Embryonic facial prominence (tissue), 1 donor: ENCODE data around the gene MTUS2.
"Not testable (repeated sequence)": the region's sequence is repeated elsewhere in the genome, so short reads cannot be mapped to it uniquely, and the experiment has no call there.

Source experiments
- DNase-seq: peaks from one replicate; pipeline ENCODE4 v3.0.0-alpha.2; 2016; ENCODE audit errors: extremely low spot score

Gene MTUS2

DNA sequence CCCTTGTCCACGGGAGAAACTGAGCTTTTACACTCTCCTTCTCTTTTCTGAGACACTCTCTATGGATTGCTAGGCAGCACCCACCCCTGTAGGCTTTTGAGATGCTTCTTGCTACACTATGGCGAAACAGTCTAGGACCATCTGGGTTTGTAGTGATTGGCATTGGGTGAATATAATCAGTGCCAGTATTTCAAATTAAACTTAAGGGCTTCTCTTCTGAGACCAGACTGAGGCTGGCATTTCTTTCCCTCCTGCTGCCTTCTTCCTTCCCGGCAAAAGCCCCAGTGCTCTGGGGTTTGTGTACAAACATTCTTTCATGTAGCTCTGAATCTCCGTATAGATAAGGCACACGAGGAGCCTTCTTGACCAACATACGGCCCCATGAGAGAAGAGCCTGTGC lies 498.6 kb downstream of the MTUS2 start:
- no peak for DNase-seq

DNA sequence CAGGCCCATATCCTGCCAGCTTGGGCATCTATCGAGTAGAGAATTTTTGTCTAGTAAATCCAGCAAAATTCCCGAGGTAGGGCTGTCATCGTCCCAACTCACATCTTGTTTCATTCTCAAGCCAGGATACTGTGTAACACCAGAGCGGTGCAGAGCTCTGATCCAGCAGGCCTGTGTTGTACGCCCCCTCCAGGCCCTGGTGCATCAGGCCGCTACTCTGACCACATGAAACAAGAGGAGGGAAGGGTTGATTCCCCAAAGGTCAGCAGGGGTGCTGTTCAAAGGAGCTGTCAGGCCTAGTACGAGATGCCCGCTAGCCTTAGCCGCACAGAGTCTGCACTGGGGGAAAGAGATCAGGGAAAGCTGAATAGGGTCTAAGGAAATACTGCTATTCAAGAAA lies 499.3 kb downstream of the MTUS2 start:
- DNase-seq = no peak

DNA sequence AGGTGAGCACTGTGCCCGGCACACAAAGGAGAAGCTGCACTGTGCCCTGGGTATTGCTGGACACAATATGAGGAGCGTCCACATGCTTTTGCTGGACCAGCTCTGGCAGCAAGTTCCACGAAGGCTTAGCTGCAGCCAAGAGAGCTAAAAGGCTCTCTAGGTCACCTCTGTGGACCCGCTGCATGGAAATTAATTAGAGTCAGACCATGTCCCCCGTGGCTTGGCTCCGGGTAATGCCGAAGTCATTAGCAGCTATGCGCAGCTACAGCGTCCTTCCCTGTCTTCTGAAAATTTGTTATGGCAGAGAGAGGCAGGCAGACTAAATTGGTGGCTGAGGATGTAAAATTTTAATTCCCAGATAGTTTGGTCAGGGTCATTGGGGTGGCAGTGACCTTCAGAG lies 503.8 kb downstream of the MTUS2 start:
- DNase-seq = no peak

DNA sequence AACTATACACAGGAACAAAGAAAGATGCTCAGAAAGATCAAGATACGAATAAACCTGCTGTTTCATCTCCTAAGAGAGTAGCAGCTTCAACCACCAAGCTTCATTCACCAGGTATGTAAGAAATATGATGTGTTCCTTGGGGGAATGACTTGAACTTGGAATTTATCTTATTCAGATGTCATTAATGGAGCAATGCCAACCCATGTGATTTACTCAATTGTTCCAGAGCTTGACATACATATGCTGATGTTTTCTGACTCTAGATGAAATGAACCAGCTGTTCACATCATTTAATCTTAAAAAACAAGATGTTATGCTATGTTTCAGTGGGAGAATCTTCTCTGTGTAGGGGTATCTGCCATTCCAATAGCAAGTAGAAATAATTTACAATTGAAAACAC lies 504.5 kb downstream of the MTUS2 start:
- DNase-seq = no peak

DNA sequence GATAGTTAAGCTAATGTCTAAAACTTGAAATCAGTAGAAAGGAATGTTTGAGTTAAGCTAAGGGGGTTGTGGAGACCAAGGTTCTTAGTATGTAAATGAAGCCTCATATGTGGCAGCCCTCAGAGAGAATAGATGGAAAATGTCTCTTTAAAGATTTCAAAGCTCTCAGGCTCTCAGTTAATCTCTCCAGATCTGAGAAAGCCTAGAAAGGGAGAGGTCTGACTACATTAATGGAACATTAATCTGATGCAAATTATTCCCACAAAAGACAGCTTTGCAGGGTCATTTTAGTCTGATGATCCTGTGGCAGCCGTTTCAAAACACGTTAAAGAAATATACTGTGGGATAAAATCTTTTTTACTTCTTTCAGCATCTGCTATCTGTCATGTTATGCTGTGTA lies 508.4 kb downstream of the MTUS2 start:
- no peak for DNase-seq

DNA sequence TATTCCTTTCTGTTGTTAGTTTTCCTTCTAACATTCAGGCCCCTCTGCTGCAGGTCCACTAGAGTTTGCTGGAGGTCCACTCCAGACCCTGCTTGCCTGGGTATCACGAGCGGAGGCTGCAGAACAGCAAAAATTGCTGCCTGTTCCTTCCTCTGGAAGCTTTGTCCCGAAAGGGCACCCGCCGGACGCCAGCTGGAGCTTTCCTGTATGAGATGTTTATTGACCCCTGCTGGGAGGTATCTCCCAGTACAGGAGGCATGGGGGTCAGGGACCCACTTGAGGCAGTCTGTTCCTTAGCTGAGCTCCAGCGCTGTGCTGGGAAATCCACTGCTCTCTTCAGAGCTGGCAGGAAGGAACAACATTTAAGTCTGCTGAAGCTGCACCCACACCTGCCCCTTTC lies 516.2 kb downstream of the MTUS2 start:
- DNase-seq = no peak

DNA sequence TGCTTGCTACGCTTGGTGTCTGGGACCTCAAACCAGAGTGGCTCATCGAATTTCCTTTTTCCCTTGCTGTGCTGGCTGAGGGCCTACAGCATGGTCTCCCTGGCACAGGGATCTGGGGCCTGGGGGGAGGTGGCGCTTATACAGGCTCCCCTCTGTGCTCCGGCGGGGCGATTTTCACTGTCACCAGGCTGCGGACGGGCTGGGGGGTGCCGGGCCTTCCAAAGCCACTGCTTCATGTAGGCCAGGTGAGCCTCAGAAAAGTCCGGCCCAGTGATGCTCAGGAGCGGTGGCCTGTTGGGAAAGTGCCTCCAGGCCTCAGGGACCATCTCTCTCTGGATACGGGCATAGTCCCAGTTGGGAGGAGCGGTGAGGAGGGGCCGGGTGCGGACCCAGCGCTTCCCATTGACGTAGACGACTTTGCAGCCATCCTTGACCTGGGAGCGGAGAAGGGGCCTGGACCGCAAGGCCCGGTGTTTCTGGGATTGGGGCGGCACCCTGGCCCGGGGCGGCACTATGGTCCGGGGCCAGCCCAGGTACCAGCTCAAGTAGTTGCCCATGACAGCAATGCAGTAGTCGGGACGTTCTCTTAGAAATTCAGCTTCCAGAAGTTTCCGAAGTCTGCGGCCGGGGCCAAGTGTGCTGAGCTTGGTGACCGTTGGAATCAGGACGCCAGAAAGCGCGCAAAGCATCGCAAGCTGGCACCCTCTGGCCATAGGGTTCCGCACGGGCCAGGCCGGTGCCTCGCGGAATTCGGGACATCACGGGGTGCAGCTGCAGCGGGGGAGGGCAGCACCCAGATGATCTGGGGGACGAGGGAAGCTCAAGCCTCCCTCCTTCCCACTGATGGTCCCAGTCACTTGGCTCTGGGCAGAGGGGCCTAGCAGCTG lies 519.5 kb downstream of the MTUS2 start:
- no peak for DNase-seq

DNA sequence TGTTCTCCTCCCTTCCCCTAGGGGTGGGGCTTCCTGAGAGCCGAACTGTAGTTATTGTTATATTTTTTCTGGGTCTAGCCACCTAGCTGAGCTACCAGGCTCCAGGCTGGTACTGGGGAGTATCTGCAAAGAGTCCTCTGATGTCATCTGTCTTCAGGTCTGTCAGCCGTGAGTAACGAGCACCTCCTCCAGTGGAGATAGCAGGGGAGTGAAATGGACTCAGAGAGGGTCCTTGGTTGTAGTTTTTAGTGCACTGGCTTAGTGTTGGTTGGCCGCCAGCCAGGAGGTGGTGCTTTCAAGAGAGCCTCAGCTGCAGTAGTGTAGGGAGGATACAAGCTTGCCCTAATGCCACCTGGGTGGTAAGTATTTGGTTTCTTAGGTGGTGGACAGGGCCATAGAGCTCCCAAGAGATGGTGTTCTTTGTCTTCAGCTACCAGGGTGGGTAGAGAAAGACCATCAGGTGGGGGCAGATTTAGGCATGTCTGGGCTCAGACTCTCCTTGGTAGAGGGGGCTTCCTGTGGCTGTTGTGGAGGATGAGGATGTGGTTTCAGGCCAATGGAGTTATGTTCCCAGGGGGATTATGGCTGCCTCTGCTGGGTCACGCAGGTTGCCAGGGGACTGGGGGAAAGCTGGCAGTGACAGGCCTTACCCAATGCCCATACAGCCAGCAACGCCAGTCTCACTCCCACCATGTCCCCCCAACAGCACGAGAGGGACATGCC lies 525.9 kb downstream of the MTUS2 start:
- DNase-seq = not testable (repeated sequence)

DNA sequence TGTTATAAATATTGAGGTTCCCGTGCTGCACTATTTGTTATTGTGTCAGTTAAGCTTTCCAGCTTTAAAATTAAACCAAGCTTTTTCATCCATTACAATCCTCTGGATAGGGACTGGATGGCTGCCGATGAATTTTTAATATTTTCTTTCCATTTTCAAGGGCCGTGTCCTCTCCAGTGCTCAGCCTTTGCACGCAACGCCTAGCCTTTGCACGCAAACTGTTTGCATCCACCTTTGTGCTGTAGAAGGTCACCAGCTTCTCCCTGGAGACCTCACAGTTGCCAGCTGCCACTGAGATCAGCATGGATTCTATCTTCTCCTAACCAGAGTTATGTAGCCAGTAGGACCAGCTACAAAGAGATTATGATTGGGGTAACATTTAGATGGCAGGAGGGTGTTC lies 534.9 kb downstream of the MTUS2 start:
- DNase-seq = no peak

DNA sequence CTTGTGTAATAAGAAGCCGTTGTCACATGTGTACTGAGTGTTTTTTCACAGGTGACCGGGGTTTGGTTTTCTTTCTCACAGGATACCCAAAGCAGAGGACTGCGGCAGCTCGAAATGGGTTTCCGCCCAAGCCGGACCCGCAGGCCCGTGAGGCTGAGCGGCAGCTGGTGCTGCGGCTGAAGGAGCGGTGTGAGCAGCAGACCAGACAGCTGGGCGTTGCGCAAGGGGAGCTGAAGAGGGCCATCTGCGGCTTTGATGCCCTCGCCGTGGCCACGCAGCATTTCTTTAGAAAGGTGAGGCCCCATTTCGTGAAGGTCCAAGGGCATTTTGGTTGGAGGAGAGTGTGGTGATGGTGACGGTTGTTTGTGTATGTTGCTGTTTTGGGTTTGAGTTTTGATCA lies 539.0 kb downstream of the MTUS2 start:
- no peak for DNase-seq

DNA sequence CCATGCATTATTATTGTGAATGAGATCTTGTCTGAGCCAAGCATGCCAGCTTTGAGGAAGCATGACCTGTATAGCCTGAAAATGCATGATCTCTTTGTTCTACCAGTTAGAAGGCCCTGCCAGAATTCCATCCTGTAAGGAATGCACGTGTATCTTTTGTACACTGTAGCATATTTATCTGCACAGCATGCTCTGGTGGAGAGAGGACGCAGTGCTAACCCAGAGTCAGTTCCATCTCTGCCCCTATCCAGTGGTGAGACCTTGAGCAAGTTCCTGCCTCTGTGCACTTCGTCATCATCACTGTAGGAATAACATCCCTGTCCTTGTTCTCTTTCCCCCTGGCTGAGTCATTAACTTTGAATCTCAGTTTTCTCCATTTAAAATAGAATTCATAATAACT lies 541.6 kb downstream of the MTUS2 start:
- DNase-seq = no peak

DNA sequence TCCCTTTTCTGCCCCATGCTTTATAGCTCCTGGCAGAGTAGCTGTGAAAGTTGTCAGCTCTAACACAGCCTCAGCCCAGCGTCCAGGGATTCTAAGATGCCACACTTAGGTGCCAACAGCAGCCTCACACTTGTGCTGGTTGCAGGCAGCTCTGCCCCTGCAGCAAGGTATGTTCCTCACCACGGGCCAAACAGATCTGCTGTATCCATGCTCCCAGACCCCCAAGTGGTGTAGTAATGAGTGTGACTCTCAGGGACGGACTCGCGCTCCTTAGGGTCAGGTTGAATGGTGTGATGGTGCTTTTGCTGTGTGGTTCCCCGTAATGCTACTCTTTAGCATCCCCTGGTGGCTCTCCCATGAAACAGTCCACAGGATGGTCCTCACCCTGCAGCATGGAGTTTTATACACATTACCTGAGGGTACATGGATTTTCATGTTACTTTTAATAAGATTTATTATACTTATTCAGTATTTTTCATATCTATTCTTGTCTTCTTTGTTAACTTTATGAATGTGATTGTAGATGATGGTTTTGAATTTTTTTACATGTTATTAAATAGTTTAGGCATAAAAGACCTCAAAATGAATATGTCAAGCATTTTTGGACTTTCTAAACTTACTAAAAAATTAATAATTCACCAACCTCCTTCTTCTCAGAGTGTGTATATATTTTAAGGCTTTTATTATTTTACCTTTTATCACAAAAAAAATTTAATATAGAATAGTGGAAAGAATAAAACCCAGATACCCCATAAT lies 542.9 kb downstream of the MTUS2 start:
- peak; percentile 9 for DNase-seq

DNA sequence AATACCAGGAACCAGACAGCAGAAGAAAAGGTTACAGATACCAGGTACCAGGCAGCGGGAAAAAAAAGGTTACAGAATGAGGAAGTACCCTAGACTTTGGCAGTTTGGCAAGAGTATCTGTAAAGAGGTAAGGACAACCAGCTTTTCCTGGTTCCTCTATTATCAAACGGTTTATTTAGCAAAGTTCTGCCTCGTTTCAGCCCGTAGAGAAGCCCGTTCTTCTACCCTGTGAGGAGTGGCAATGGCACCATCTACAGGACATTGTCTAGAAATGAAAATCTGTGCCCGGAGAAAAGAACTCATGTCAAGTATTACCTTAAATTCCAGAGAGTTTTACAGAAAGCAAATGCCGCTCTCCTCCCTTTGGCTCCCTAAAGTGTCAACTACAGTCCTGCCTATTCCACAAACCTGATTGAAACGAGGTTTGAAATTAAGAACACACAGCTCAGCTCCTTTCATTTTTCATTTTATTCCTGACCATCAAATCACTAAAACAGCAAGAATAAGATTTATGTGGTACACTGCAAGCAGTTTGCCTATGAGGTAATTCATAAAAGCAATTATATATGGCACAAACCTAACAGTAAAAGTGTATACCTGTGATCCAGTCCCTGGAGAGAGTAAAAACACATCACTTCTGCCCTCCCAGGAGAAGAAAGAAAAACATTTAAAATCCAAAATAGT lies 549.1 kb downstream of the MTUS2 start:
- peak; percentile 61 for DNase-seq

DNA sequence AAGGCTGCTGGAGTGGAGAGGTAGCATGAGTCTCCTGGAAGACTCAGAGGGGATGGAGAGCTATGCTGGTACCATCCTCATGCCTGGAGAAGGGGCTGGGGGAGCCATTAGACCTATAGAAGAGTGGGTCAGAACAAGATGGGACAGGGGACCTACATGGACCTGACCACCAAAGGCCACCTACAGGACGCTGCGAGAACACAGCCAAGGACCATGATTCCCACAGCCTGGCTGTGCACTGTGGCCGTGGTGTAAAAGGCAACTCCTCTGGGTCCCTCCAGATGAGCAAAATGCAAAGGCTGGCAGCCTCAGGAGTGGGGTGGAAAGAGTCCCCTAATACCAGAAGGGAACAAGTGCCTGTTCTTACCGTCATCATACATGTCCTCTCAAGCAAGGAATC lies 559.1 kb downstream of the MTUS2 start:
- DNase-seq = no peak

DNA sequence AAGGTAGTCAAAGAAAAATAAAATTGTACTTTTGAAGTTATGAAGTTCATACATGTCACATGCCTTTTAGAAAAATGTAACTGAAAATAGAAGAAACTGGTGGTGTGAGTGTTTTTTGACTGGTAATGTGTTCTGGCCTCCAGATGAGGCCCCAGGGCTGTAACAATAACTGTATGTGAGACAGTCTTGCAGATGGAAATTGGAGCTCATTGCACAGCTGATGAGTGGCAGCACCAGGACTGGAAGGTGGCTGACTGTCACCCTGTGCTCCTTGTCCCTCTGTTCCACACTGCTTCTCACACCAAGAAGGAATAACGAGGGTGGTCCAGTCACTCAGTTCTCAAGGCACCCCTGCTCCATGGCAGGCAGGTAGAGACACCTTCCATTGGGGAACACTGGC lies 559.7 kb downstream of the MTUS2 start:
- no peak for DNase-seq

DNA sequence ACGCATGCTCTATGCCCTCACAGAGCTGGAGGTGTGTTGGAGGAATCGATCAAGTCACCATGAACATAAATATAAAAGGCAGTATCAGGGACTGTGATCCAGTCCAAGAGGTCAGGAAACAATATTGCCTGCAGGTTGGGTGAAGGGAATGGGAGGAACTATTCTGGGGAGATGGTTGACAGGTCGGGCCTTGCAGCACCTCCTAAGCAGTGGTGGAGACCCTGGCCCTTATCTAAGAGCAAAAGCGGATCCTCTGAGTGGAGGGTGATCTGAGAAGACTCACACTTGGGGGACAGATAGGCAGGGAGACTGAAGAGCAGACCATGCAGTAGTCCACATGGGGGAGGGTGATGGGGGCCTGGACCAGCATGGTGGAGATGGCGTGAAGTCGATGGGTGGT lies 561.9 kb downstream of the MTUS2 start:
- no peak for DNase-seq

DNA sequence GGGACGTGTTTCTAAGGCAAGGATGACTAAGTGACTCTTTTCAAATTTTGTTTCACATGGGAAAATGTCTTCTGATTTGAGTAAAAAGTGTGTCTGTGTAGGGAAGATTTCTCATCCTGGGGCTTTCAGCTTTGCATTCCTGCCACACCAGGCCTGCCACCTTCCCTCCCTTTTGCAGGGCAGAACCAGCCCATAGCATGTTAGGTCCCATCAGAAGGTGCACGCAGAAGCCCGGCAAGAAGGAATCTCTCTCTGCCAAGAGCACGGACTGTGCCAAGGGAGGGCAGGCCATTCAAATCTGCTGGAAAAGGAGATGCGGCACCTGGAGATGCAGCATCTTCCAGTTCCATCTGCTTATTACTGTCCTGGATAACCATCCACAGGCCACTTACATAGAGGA lies 563.3 kb downstream of the MTUS2 start:
- DNase-seq = no peak

DNA sequence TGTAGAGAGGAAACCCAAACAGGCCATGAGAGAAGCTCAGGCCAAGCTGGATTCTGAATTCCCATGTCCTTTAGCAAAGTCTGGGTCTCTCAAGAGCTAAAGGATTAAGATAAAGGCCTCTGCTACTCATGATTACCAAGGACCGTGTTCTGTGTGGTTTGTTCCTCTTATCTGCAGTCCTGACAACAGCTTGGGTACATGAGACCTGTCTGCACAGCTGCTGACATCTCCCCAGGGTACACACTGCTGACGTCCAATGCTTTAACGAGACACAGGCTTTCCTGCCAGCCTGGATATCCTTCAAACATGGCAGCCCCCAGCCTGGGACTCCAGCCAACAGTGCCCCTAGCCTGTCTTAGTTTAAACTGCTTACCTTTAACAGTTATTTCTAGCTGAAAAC lies 564.3 kb downstream of the MTUS2 start:
- no peak for DNase-seq

DNA sequence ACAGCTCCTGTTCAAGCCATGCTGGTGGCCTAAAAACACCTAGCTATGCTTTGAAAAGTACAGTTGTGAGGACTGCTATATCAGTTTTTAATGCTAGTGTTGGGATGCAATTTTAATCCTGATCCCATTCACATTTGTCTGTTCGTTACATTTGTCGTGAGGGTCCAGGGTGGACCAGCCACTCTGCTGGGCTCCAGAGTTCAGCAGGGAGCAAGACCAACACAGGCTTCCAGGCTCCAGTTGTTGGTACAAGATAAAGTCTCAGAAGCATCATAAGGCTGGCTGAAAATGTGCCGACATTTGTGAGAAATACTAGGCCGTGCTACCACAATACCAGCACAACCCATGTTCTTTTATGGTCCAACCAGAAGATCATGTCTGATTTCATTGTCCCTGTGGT lies 564.7 kb downstream of the MTUS2 start:
- DNase-seq = no peak

DNA sequence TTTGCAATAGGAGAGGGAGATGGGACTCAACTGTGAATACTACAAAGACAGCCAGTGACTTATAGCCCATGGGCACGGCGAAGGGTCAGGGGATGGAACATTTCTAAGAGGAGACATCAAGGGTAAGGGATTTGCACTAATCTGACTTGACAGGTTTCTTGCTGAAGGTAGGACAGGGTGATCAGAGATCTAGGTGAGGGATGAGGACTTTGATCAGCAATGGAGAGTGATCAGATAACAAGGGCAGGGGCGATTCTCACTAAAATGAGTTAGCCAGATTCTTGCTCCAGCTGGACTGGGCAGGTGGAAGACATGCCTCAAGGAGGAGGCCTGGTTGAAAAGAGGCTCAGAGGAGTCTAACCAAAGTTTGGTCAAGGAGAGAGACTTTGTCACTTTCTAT lies 566.1 kb downstream of the MTUS2 start:
- no peak for DNase-seq

DNA sequence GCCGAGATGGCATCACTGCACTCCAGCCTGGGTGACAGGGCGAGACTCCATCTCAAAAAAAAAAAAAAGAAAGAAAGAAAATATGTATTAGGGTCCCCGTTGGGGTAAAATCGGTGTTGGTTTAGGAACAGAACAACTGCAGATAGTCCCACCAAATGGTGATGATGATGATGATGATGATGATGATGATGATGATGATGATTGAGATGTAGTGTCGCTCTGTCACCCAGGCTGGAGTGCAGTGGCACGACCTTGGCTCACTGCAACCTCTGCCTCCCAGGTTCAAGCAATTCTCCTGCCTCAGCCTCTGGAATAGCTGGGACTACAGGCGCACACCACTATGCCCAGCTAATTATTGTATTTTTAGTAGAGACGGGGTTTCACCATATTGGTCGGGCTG lies 570.5 kb downstream of the MTUS2 start:
- DNase-seq = not testable (repeated sequence)

DNA sequence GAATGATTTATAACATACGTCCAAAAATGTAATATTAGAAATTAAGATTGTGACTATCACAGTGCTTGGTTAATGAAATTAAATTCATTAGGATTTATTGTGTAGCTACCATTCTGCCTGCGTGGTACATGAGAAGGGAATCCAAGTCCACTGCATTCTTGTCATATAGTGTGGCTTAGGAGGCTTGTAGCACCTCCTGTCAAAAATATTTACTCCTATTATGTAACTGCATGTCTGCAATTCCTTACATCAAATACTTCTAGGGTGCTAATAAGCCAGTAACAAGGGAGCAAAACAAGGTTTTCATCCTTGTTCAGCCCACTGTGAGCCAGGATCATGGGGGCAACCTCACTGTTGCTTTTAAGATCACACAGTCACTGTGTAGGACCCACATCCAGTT lies 576.3 kb downstream of the MTUS2 start:
- no peak for DNase-seq
